ENCODE data around the gene PLD2.
"Not testable (repeated sequence)": the region's sequence is repeated elsewhere in the genome, so short reads cannot be mapped to it uniquely, and the experiment has no call there.

PLD2 gene

DNA sequence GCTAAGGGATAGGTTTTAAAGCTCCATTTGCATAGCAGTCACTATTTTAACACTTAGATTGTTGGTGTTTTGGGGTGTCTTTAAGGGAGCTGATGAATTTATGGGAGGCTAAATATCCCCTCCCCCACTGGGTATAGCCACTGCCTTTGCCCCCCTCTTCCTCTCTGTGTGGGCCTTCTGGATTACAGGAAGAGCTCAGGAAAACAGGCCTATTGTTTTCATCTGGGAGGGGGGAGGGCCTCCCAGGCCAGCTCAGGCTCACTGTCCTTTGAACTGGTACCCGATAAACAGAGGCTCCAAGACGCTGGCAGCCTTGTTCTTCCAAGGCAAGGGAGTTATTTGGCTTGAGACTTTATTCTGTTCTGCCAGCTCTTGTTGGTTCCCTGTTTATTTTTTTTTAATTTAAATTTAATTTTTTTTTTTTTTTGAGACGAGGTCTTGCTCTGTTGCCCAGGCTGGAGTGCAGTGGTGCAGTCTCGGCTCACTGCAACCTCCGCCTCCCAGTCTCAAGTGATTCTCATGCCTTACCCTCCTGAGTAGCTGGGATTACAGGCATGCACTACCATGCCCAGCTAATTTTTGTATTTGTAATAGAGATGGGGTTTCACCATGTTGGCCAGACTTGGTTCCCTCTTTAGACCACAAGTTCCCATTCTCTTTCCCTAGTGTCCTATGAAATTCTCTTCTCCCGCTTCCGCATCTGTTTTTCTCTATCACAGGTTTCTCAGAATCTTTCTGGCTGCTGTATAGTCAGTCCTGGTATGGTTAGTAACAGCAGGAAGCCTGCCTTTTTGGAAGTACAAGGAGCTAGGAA lies 51.3 kb downstream of the PLD2 start:
- DNase-seq = no peak

DNA sequence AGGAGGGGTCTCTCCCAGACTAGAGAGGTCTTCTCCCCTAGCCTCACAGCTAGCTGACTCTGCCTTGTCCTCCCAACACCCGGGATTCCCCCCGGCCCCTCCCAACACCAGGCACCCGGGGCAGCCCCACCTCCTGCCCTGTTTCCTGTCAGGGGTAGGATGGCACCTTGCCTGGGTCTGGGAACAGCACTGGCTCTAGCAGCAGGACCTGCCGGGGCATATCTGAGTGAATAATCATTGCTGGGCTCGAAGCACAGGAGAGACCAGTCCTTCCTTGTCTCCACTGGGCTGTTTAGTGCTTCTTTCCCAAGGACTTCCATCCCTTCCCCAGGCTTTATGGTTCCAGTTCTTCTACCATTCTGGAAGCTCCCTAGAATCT lies 51.9 kb downstream of the PLD2 start:
- DNase-seq = no peak

DNA sequence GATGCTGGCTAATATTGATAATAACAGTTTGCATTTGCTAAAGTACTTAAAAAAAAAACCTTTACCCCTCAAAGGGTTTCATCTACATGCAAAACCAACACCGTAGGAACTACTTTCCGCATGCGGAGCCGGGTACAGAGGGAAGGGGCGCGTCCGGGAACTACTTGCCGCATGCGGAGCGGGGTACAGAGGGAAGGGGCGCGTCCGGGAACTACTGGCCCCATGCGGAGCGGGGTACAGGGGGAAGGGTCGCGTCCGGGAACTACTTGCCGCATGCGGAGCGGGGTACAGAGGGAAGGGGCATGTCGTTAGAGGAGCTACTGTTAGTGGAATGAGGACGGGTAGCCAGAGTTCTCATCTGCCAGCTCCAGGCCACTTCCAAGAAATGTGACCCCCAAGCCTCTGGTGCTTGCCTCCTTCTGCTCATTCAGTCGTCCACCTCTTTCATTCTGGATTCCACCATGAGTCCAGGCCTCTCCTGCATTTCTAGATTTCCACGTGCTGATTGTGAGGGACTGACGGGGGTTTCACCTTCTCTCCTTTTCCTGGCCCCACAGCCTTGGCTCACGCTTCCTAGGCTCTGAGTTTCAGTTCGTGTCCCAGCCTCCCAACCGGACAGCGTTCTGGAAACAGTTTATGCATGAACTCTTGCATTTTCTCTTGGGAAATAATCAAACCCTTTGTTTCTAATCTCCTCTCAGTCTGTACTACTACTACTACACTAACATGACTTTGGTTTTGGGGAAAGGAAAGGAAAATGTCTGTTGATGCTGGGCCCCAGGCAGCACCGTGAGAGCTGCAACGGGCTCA lies 53.1 kb downstream of the PLD2 start:
- no peak for DNase-seq

DNA sequence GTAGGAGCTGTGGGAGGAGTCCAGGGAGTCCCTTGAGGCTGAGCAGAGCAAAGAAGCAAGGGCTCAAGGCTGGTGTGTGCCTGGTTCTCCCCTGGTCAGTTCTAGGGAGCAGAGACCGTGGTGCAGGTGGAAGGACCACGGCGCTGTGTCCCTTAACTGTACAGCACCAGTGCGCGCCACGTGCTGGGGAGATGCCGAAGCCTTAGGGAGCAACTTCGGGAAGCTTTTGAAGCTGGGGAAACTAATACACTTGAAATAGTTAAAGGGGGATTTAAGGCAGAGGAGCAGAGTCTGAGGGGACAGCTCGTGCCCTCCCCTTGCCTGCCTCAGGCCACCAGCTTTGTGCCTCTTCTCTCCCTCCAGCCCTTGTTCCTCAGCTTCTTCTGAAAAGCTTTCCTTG lies 53.7 kb downstream of the PLD2 start:
- no peak for DNase-seq

DNA sequence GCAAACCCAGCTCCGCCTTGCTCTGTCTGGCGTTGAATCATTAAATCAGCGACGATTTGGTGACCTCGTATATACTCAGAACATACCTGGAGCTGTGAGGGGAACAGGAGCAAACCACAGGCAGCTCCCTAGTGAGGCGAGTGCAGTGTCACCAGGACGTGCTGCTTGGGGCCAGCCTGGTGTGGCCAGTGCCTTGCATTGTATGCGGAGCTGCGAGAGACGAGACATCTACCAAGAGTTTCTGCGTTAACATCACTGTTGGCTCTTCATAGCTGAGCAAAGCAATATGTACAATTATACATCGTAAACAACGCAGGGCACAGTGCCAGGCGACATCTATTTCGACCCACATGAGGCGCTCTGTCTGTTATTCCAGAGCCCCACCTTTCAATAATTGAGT lies 54.1 kb downstream of the PLD2 start:
- no peak for DNase-seq

DNA sequence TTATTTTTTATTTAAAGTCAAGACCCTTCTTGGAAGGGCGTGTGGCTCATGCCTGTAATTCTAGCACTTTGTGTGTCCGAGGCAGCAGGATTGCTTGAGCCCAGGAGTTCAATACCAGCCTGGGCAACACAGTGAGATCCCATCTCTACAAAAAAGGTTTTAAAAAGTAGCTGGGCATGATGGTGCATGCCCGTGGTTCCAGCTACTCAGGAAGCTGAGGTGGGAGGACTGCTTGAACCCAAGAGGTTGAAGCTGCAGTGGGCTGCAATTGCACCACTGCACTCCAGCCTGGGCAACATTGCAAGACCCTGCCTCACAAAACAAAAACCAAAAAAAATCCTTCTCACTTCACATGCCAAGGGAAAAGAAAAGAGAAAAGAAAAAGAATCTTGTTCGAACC lies 55.8 kb downstream of the PLD2 start:
- DNase-seq = no peak

DNA sequence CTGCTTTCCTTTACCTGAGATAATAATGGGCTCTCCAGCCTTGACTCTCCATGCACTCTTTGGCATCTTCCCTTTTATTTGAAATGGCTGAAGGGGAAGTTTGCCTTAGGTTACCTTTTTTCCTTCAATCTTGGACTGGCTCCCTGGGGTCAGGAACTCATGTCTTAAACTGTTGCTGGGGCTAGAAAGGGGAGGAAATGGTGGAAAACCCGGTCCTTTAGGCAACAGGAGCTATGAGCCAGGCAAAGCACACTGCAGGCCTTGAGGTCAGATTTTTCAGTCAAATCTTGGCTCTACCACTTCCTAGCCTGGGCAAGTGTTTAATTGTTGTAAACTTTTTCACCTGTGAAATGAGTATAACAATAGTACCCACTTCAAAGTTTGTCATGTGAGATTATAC lies 56.4 kb downstream of the PLD2 start:
- no peak for DNase-seq

DNA sequence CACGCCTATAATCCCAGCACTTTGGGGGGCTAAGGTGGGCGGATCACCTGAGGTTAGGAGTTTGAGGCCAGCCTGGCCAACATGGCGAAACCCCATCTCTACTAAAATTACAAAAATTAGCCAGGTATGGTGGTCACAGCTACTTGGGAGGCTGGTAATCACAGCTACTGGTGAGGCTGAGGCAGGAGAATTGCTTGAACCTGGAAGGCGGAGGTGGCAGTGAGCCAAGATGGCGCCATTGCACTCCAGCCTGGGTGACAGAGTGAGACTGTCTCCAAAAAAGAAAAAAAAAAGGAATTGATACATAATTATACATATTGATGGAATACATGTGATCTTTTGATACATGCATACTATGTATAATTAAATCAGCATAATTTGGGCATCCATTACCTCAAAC lies 60.6 kb downstream of the PLD2 start:
- DNase-seq = not testable (repeated sequence)

DNA sequence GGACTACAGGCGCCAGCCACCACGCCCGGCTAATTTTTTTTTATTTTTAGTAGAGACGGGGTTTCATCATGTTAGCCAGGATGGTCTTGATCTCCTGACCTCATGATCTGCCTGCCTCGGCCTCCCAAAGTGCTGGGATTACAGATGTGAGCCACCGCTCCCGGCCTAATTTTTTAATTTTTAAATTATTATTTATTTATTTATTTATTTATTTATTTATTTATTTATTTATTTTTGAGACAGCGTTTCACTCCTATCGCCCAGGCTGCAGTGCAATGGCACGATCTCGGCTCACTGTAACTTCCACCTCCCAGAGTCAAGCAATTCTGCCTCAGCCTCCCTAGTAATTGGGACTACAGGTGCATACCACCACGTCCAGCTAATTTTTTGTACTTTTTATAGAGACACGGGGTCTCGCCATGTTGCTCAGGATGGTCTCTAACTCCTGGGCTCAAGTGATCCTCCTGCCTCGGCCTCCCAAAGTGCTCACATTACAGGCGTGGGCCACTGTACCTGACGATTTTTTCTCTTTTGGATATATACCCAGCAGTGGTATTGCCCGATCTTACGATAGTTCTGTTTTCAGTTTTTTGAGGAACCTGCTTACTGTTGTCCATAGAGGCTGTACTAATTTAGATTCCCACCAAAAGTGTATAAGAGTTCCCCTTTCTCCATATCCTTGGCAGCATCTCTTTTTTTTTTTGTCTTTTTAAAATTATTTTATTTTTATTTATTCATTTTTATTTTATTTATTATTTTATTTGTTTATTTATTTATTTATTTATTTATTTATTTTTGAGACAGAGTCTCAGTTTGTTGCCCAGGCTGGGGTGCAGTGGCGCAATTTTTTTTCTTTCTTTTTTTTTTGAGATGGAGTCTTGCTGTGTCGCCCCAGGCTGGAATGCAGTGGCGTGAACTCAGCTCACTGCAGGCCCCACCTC lies 62.4 kb downstream of the PLD2 start:
- not testable (repeated sequence) for DNase-seq

DNA sequence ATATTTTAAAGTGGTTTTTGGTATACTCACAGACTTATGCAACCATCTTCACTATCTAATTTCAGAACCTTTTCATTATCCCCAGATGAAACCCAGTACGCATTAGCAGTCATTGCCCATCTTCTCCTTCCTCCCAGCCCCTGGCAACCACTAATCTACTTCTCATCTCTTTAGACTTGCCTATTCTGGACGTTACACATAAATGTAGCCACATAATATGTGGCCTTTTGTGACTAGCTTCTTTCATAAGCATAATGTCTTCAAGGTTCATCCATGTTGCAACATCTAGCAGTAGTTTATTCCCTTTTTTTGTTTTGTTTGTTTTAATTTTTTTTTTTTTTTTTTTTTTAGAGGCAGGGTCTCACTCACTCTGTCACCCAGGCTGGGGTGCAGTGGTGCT lies 63.9 kb downstream of the PLD2 start:
- no peak for DNase-seq

DNA sequence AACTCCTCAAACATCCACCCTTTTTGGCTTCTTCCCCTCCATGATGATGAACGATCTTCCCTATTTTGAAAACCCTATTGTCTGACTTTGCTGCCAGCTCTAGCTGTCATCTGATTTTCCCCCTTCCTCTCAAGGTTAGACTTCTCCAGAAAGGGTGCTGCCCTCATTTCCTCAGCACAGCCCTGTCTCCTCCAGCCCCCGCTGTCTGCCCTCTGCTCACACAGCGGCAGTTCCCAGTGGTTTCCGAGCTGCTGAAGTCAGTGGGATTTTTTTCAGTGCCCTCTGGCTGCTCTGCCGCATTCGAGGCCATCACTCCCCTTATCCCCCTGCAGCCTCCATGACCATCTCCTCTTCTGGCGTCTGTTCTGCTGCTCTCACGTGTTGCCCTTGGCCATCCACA lies 65.8 kb downstream of the PLD2 start:
- DNase-seq = no peak
